Measurements from ENCODE around the gene SYNE4.

DNA sequence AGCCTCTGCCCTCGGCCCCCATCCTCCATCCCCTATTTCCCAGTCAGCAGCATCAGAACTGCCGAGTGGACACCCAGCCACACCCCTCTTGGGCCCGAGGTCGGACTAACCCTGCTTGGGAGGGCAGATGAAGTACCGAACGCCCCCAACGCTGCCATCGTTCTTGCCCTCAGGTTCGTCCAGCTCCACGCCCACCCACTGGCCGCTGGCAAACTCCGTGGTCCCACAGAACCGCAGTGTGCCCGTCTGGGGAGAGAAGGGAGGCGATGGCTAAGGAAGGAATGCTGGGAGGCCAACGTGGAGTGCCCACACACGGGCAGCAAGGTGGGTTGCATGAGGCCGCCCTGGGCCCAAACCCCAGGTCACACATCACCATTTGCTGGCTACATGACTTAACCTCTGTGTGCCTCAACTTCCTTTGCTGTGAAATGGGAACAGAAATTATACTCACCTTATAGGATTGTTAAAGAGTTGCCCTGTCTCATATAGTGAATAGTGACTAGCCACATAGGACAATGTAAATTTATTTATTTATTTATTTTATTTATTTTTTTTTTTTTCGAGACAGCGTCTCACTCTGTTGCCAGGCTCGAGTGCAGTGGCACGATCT, 10.6 kb upstream of the SYNE4 start:
- TF ChIP-seq YY1 (IDR thresholded peaks at IDR 0.05; ENCODE audit: low read depth): no peak
- TF ChIP-seq NRF1 (IDR thresholded peaks at IDR 0.05; ENCODE audit: low read depth, low read length): no peak
- TF ChIP-seq, protein P1, sequence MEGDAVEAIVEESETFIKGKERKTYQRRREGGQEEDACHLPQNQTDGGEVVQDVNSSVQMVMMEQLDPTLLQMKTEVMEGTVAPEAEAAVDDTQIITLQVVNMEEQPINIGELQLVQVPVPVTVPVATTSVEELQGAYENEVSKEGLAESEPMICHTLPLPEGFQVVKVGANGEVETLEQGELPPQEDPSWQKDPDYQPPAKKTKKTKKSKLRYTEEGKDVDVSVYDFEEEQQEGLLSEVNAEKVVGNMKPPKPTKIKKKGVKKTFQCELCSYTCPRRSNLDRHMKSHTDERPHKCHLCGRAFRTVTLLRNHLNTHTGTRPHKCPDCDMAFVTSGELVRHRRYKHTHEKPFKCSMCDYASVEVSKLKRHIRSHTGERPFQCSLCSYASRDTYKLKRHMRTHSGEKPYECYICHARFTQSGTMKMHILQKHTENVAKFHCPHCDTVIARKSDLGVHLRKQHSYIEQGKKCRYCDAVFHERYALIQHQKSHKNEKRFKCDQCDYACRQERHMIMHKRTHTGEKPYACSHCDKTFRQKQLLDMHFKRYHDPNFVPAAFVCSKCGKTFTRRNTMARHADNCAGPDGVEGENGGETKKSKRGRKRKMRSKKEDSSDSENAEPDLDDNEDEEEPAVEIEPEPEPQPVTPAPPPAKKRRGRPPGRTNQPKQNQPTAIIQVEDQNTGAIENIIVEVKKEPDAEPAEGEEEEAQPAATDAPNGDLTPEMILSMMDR (IDR thresholded peaks at IDR 0.05): no peak
- TF ChIP-seq PBX3 (IDR thresholded peaks at IDR 0.05): no peak
- no peak for TF ChIP-seq MXI1 (IDR thresholded peaks at IDR 0.05; ENCODE audit: low read depth, low read length)
- no peak for TF ChIP-seq FOXM1 (IDR thresholded peaks at IDR 0.05; ENCODE audit: low read depth)
- TF ChIP-seq SIN3A (IDR thresholded peaks at IDR 0.05; ENCODE audit: borderline replicate concordance, low read depth, low read length): no peak
- no peak for TF ChIP-seq RAD21 (IDR thresholded peaks at IDR 0.05; ENCODE audit: low read length)
- TF ChIP-seq, protein P2, sequence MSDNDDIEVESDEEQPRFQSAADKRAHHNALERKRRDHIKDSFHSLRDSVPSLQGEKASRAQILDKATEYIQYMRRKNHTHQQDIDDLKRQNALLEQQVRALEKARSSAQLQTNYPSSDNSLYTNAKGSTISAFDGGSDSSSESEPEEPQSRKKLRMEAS (IDR thresholded peaks at IDR 0.05; ENCODE audit: low read depth): no peak
